NCI-H82 (cell line): ENCODE data around the gene CFAP54.

ENCODE experiments used
- DNase-seq: peaks from one replicate; lab custom pipeline; 2025; lab: John Stamatoyannopoulos, UW

CFAP54 gene

DNA sequence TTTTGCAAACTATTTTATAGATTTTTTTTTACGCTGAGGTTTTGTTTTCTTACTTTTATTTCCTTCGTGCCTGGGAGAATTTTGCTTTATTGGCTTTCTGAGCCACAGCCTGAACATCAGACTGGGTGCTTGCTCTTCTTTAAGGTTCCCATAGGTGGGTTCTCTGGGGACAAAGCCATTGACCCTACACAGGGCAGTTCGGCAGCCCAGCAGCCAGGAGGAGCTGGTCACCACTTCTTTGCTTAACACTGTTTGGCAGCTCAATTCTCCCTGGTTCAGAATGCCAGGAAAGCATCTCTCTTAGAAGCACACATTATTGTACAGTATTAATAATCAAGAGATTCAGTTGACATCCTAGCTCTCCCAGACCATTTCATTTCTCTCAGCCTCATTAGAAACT, 276.9 kb downstream of the CFAP54 start:
- peak; percentile 5 for DNase-seq

DNA sequence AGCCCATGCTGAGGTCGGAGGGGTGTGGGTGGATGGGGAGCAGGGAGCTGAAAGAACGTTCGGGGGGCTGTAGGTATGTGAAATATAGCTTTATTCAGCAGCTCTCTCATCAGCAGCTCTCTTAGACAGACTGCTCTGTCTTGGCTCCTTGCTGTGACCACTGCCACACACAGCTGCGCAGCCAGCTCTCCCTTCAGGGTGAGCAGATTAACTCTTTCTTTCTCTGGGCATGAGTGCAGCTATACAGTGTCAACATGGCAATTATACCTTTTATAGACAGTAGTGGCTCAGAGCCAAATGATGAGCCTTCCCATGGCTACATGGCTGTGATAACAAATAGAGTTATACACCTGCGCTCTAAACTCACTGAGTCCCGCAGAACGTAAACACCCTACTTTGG, 280.0 kb downstream of the CFAP54 start:
- DNase-seq, result no peak

DNA sequence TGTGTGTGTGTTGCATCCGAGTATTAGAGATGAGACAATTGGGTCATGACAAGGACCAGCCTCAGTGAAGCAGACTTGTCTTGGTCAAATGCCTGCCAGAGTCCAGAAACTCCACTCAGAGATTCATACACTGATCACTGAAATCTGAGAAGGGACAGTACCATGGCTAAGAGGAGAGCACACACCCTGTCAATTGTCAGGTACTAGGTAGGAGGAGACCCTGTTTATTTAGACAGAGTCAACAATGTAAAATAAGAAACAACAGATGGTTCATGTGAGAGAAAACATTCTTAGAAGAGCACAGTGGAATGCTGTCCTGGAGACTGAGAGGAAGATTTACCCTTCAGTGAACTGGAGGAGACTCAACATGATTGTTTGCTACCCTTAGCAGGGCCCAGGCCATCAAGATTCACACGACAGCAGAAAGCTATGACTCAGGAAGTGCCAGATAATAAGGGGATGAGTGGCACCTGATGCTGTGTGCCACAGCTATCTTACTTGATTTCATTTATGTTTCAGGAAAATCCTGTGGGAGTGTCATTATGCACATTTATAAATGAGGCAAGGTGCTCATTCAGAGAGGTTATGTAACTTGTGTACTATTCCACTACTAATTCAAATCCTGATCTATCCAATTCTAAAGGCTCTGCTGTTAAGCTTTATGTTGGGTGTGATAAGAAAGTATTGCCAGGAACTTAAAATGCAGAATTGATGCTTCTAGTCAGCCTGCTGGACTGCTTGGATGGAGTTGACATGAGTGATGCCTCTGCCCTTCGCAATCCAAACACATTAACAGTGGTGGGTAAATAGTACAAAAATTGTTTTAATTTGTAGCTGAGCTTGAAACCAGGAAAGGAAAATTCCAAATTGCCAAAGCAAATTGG, 281.1 kb downstream of the CFAP54 start:
- DNase-seq, result no peak

DNA sequence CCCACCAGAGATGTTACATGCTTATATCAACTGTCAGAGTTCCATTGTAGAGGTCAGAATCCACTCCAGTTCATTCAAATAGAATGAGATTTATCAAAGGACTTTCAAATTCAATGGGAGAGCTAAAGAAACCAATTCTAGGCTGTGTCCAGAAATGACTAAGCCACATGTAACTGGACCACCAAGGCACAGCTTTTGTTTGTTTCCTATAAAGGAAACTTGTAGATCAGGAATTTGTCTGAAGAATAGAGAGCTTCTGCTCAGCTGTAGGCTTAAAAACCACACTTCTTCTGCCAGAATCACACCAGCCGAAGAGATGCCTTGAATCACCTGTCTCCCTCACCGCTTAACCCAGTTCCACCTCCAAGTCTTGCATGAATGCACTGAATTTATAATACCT, 283.7 kb downstream of the CFAP54 start:
- DNase-seq, result no peak

DNA sequence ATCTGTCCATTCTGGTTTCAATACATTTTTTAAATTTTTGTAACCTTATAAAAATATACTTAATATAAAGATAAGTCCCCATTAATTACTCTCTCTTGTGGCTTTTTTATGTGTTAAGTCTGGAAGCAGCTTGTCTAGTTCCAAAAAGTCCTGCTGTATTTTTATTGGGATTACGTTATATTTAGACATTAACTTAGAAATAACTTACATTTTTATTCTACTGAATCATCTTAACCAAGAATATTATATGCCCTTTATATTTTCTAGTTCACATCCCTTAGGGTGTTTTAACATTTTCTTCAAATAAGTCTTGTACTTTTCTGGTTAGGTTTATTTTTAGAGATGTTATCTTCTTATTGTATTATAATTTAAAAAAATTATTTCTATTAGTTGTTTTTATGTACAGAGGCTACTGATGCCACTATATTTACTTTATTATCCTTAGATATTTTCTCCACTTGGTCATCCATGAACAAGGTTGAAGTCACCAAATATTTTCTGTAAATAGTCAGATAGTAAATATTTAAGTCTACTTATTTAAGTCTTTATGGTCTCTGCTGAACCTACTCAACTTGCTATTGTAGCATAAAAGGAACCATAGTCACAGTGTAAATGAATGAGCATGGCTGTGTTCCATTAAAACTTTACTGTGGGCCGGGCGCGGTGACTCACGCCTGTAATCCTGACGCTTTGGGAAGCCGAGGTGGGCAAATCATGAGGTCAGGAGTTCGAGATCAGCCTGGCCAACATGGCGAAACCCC, 285.3 kb downstream of the CFAP54 start:
- DNase-seq, result no peak

DNA sequence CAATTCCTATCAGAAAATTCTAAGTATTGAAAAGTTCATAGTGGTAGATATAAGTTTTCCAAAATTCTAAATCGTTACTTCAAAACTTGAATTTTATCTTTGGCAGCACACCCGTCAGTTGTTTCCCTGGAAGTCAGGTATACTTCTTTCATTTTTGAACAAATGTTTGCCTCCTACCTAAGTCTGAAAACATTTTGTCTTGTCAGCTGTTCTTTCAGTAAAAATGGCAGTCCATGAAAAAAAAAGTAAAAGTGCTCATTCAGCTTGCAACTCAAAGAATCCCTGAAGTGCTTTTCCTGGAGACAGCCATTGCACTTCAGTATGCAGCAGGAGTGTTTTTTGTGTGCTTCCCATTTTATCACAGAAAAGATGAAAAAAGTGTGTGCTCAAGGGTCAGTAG, 287.5 kb downstream of the CFAP54 start:
- no peak for DNase-seq

DNA sequence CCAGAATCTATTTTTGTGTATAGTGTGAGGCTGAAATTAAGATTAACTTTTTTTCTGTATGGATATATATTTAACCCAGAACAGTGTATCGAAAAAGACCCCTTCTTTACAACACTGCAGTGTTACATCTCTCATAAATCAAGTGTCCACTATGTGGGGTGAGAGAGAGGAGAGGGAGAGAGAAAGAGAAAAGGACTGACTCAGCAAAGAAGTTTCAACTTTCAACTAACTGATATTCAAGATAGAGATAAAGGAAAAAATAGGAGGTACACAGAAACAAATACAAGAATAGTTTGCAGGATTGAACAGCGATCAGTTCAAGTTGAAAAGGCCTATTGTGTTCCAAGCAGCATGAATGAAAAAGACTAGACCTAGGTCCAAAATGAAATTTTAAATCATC, 291.0 kb downstream of the CFAP54 start:
- DNase-seq, result no peak

DNA sequence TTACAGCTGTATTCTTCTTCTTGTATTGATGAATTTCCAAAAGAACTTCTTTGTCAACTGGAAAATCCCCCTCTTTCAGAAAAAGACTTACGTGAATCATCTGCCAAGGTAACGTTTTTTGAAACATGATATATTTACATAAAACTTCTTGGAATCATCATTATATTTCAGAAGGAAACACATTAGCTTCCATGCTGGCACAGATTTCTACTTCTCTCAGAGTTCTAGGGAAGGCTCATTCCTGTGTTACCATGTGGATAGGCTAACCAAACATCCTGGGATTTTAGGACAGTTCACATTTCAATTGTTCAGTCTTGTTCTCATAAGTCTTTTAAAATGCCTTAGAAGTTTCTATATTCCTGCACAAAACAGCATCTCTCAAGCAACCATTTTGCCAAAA, 297.4 kb downstream of the CFAP54 start:
- DNase-seq, result no peak

DNA sequence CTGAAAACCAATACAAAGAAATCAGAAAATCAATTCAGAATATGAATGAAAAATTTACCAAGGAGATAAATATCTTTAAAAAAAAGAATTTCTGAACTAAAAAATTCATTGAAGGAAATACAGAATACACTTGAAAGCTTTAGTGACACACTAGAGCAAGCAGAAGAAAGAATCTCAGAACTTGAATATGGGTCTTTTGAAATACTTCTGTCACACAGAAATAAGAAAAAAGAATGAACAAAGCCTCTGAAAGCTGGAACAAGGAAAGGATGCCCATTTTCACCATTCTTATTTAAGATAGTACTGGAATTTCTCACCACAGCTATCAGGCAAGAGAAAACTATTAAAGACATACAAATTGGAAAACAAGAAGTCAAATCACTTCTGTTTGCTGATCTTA, 314.6 kb downstream of the CFAP54 start:
- DNase-seq, result no peak

DNA sequence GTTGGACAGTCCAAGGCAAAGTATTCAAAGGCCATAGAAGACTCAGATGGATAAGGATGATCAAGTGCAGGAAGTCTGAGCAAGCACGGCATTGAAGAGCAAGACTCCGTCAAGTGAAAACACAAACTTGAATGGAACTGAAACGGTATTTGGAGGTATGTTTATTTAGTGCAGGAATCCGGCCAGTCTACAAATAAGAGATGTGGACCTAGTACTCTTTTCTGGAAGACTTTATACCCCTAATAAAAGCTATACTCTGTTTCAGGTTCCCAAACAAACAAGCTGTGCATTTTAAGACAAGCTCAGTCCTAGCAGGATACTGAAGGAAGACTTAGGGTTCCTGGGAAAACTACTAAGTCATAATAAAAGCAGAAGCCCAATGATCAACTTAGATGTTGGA, 316.9 kb downstream of the CFAP54 start:
- DNase-seq, result no peak

DNA sequence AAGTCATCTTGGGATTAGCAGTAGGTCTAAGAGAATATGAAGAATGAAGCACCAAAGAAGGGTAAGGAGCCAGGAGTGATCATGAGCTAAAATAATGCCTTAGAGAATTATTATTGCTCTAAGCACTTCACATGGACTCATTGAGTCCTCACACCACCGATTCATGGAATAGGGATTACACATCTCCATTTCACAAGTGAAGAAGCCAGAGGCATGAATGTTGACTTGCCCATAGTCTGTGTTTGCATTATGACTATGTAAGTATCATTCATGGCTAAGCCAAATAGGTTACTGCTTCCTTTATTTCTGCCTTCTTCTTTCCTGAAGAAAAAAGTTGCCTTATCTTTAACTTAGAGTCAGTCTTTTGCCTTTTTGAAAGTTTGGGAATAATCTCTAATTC, 318.4 kb downstream of the CFAP54 start:
- no peak for DNase-seq

DNA sequence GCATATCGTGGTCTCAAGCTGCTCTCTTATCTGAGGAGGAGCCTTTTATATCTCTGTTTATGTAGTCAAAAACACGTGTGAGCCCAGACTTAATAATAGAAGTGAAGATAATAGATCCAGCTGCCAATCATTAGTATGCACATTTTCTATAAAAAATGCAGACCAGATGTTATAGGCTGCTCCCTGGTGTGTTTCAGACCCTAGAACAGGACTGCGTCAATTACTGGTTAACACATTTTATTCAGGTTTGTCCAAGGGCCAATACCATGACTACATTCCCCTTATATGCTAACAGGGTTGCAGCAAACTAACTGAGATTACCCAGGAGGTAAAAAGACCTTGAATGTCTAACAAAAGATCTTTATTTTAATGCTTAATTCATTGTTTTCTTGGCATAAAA, 319.2 kb downstream of the CFAP54 start:
- no peak for DNase-seq

DNA sequence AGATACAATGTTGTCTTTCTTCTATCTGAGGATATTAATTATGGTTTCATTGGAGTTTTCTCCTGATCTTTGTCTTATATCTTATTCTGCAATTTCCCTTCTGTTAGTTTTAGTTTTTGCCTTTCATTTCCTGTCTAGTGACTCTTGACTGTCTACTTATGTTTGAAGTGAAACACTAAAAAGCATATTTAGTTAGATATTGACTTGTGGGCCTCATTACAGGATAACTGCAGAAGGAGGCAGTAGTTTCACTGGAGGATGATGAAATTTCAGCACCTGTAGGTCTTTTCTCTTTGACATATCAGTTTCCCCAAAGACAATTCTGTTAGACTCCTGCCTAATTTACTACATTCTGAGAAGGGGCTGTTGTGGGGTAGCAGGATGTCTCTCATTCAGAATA, 320.1 kb downstream of the CFAP54 start:
- DNase-seq, result no peak

DNA sequence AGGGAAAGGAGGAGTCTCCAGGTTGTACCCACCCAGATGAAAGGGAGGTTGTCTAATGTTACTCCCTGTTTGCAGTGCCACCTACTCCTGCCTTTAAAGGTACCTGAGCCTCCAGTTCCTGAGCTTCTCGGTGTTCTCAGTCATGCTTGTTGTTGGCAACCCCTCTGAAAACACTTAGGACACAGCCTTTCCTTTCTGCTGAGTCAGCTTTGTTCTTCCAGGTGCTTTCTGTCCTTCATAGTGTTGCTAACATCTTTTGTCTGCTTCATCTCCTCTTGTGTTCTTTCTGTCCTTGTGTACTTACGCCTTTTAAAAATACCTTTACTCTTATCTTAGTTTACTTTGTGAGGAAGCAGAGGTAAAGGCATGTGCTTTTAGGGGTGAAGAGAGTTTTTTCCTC, 320.7 kb downstream of the CFAP54 start:
- DNase-seq, result no peak

DNA sequence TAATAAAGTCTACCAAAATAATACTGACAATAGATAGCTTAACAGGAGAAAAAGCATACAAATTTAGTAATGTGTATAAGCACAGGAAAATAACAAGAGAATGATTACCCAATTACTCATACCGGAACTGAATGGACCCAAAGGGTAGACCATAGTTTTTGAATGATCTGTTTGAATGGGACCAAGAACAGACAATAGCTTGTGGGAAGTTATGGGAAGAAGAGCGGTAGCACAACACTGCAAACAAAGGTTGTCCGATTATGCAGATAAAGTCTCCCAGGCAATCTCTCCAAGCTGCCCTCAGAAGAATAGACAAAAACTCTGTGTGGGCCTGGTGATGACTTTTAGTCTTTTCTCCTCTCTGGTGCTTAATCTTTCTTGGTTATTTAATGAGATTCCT, 321.1 kb downstream of the CFAP54 start:
- no peak for DNase-seq

DNA sequence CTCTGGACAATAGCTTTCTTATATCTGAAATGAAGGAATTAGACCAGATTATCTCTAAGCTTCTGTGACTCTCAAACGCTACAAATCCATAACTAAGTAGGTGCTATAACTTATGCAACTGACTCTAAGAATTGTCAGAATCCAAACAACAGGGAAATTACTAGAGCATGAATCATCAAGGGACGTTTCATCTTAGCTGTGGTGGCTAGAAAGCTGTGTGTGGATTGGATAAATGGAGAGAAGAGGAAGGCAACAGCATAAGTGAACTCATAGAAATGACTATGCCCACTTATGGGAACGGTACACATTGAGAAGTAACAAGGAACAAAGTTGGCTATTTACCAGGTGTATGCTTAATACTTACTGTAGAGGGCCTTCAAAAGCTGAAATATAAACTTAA, 321.7 kb downstream of the CFAP54 start:
- DNase-seq, result peak; percentile 17

DNA sequence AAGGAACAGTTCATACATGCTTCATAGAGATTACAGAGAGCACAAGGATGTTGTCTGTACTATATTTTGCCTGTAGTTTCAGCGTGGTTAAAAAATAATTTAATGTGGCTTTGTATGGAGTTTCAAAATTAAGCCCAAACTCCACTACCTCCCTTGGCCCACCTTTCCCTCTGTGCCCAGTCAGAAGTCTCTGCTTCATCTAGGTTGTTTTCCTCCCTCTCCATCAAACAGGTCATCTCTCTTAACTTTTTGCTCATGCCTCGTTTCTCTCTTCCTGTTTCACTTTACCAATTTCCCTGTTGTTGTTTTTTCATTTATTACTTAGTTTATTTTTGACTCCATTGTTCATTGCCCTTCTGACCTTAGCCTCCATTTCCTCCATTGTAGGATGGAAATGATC, 322.8 kb downstream of the CFAP54 start:
- no peak for DNase-seq

DNA sequence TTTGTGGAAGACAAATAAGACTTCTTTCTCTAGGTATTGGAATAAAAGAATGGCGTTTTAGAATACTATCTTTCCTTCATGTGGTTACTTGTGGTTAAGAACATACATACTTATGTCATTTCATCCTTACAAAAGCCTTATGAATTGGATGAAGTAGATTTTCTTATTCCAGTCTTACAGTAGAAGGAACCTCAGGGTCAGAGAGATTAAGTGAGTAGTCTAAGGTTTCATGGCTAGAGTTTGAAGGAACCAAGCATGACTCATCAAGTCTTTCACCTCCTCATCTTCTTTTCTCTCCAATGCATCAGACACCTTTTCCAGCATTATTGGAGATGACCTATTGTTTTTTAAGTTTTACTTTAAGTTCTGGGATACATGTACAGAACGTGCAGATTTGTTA, 324.8 kb downstream of the CFAP54 start:
- DNase-seq, result no peak

DNA sequence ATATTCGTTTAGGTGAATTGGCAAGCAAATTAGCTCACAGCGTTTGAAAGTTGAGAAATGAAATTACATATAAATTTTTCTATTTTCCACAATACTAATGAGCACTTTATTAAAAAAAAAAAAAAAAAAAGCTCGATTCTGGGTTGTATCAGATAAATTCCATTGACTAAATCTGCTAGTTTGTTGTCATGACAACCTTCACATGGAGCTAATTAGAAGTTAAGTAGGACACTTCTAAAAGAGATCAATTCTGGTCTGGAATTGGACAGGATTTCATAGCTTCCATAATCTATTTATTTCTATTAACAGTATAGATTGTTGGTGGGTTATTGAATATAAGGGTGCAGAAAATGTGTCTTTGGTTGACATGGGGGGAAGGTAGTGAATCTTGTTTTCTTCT, 332.2 kb downstream of the CFAP54 start:
- DNase-seq, result no peak

DNA sequence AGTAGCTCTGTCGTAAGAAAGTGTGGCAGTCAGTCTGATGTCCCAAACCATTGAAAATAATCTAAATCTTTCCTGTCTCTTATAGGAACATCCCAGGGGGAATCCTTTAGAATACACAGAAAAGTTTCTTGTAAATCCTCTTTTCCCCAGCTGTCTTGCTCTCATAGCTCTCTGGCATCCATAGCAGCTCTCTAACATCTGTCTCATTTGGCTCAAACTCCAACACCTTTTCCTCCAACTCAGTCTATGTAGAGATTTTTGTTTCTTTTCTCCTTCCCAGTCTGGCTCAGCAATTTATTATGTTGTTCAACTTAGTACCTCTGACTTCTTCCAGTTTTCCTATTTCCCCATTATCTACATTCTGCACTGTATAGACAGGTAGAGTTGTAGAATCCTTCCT, 333.3 kb downstream of the CFAP54 start:
- DNase-seq, result no peak

DNA sequence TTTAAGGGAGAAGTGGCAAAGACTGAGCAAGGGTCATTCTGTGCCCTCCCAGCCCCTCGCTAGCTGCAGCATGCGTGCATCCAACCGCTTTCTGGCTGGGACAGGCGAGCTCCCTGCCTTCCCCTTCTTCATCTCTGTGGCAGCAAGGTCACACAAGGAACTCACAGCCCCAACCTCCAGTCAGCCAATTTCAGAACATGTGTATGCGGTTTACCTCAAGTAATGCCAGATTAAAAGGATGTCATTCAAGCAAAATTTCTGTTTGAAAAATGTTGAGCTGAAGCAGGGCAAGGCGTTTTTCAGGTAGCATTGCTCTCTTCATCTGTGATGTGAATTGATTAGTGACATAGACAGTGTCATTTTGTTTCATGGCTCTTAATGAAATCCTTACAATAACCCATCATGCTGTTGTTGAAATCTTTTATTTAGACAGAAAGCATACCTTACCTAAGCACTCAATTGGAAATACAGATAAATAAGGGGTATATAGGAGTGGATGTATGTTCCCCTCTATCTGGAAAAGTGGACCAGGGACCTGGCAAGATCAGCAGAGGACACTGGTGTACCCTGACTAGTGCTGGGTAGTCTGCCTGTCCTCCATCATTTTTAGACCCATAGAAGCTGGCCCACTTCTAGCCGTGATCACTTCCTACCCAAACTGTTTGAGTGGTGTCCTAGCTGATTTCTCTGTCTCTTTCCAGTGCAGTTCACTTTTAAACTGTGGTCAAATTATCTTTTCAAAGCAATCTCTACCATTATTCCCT, 334.9 kb downstream of the CFAP54 start:
- no peak for DNase-seq

DNA sequence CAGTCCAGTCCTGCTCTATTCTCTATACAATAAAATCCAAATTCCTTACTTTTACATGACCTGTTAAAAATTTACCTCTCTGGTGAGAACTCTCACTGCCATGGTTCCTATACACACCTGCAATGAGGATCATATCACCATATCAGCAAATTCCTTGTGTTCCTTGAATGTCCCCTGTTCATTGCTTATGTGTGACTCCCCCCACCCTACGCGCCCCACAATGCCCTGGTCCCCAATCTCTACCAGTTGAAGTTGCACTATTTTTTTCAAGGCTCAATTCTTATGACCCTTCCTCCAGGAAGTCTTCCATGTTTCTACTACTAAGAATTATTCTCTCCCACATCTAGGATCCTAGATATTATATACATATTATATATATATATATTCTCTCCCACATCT, 335.5 kb downstream of the CFAP54 start:
- DNase-seq, result no peak
